ENCODE measurements around the gene TEX47.

TEX47 gene

GRCh38 chr7:88795553-88795952 lies at the start of gene TEX47:
Gene TEX47 (minus strand): TSS chr7:88795737. CDS start chr7:88794942, 795 bp downstream.
- no peak for DNase-seq

- DNase-seq: no peak
Observed at GRCh38 chr7:88845091-88845490, 49.6 kb upstream of the TEX47 start.

- DNase-seq: no peak
Observed at GRCh38 chr7:88842201-88842600, 46.7 kb upstream of the TEX47 start.

GRCh38 chr7:88835147-88835728 lies 39.7 kb upstream of the TEX47 start:
- no peak for DNase-seq

GRCh38 chr7:88826222-88826621 lies 30.7 kb upstream of the TEX47 start:
- no peak for DNase-seq

- no peak for DNase-seq
Observed at GRCh38 chr7:88818552-88818951, 23.0 kb upstream of the TEX47 start.

GRCh38 chr7:88806280-88807037 lies 10.9 kb upstream of the TEX47 start:
- no peak for DNase-seq

- no peak for DNase-seq
Observed at GRCh38 chr7:88801046-88801445, 5.5 kb upstream of the TEX47 start.

- no peak for DNase-seq
Observed at GRCh38 chr7:88792361-88792760, 3.2 kb downstream of the TEX47 start.

- DNase-seq: no peak
Observed at GRCh38 chr7:88791891-88792290, 3.6 kb downstream of the TEX47 start.

GRCh38 chr7:88789480-88790064 lies 6.0 kb downstream of the TEX47 start:
- no peak for DNase-seq

GRCh38 chr7:88787777-88788176 lies 7.8 kb downstream of the TEX47 start:
- no peak for DNase-seq

GRCh38 chr7:88775838-88776237 lies 19.7 kb downstream of the TEX47 start:
- no peak for DNase-seq

- DNase-seq: no peak
Observed at GRCh38 chr7:88772776-88773175, 22.8 kb downstream of the TEX47 start.

GRCh38 chr7:88771417-88771816 lies 24.1 kb downstream of the TEX47 start:
- DNase-seq: no peak

- no peak for DNase-seq
Observed at GRCh38 chr7:88761779-88762178, 33.8 kb downstream of the TEX47 start.

- DNase-seq: no peak
Observed at GRCh38 chr7:88760136-88760515, 35.4 kb downstream of the TEX47 start.

- DNase-seq: no peak
Observed at GRCh38 chr7:88759230-88760135, 36.1 kb downstream of the TEX47 start, which contains the start of gene ZNF804B. Gene ZNF804B (plus strand): TSS chr7:88759700. CDS start chr7:88759977, 277 bp downstream.

GRCh38 chr7:88758381-88759229 lies 36.9 kb downstream of the TEX47 start:
- DNase-seq: no peak

GRCh38 chr7:88757371-88757770 lies 38.2 kb downstream of the TEX47 start:
- no peak for DNase-seq

- no peak for DNase-seq
Observed at GRCh38 chr7:88756802-88757201, 38.7 kb downstream of the TEX47 start.

- no peak for DNase-seq
Observed at GRCh38 chr7:88746126-88746525, 49.4 kb downstream of the TEX47 start.

All from CD4-positive, alpha-beta T cell treated with Interleukin-6 for 4 hours (primary cell).